Measurements from ENCODE around the gene NCCRP1. TPM values are rescaled to one million over a fixed set of nuclear protein-coding genes. Genes with fewer than 3 reads are reported as not detected.

The NCCRP1 gene
- total RNA-seq, 1 donor: not detected

DNA sequence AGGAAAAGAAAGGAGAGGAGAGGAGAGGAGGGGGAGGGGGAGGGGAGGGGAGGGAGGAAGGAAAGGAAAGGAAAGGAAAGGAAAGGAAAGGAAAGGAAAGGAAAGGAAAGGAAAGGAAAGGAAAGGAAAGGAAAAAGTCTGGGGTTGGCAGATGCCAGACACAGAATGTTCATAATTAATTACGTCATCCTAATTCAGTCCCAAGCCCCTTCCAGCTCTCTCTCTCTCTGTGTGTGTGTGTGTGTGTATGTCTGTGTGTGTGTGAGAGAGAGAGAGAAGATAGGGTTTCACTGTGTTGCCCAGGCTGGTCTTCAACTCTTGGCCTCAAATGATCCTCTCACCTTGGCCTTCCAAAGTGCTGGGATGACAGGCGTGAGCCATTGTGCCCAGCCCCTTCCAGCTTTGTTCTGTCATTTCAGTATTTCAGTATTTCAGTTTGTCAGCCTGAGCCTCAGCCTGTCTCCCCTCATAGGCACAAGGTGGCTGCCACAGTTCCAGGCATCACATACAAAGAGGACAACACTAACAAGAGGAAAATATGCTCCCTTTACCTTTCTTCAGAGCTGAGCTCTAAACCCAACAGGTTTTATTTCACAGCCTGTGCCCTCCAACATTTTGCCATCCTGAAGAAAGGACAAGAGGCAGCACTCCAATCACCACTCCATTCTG lies 33.5 kb downstream of the NCCRP1 start:
- no peaks in the 10 kb centered on the region for H3K79me2 ChIP-seq (ENCODE audit: insufficient read depth, low read length)
- H4K20me1 ChIP-seq (ENCODE audit: insufficient read depth, low read length): no peaks in the 10 kb centered on the region
- DNase-seq (ENCODE audit: insufficient read length, low spot score, missing footprints): no peak
- H2AFZ ChIP-seq (ENCODE audit: low read length): no peak overlapping the region
- H3K36me3 ChIP-seq (ENCODE audit: insufficient read depth, low read length): no peaks in the 10 kb centered on the region
- peaks cover 7% of the 10 kb centered on the region for H3K27me3 ChIP-seq (ENCODE audit: insufficient read depth, low read length)
- H3K27ac ChIP-seq (ENCODE audit: low read depth, low read length): no peak overlapping the region
- no peaks in the 10 kb centered on the region for H3K4me1 ChIP-seq (ENCODE audit: insufficient read depth, low read length)
- H3K4me3 ChIP-seq (ENCODE audit: insufficient read depth, low read length): no peak overlapping the region
- no peak overlapping the region for H3K4me2 ChIP-seq (ENCODE audit: insufficient read depth, low read length)
- TF ChIP-seq, protein P1, sequence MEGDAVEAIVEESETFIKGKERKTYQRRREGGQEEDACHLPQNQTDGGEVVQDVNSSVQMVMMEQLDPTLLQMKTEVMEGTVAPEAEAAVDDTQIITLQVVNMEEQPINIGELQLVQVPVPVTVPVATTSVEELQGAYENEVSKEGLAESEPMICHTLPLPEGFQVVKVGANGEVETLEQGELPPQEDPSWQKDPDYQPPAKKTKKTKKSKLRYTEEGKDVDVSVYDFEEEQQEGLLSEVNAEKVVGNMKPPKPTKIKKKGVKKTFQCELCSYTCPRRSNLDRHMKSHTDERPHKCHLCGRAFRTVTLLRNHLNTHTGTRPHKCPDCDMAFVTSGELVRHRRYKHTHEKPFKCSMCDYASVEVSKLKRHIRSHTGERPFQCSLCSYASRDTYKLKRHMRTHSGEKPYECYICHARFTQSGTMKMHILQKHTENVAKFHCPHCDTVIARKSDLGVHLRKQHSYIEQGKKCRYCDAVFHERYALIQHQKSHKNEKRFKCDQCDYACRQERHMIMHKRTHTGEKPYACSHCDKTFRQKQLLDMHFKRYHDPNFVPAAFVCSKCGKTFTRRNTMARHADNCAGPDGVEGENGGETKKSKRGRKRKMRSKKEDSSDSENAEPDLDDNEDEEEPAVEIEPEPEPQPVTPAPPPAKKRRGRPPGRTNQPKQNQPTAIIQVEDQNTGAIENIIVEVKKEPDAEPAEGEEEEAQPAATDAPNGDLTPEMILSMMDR (IDR thresholded peaks at IDR 0.05; ENCODE audit: extremely low read depth, low read depth, low read length): no peak
- H3K9me3 ChIP-seq (ENCODE audit: low read depth, low read length): no peaks in the 10 kb centered on the region

DNA sequence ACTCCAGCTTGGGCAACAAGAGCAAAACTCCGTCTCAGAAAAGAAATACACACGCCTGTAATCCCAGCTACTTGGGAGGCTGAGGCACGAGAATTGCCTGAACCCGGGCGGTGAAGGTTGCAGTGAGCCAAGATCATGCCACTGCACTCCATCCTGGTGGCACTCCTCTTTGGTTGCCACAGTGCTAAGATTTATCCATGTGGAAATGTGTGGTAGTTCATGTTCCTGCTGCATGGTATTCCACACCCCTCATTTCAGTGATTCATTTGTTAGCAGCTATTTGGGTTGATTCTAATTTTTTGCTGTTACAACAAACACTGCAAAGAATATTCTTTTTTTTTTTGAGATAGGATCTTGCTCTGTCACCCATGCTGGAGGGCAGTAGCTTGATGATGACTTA lies 35.9 kb downstream of the NCCRP1 start:
- no peak overlapping the region for H3K4me3 ChIP-seq (ENCODE audit: insufficient read depth, low read length)
- H3K9me3 ChIP-seq (ENCODE audit: low read depth, low read length): no peaks in the 10 kb centered on the region
- H3K27ac ChIP-seq (ENCODE audit: low read depth, low read length): no peak overlapping the region
- H3K4me1 ChIP-seq (ENCODE audit: insufficient read depth, low read length): no peaks in the 10 kb centered on the region
- DNase-seq (ENCODE audit: insufficient read length, low spot score, missing footprints): no peak
- H2AFZ ChIP-seq (ENCODE audit: low read length): no peak overlapping the region
- no peak overlapping the region for H3K4me2 ChIP-seq (ENCODE audit: insufficient read depth, low read length)
- H3K36me3 ChIP-seq (ENCODE audit: insufficient read depth, low read length): no peaks in the 10 kb centered on the region
- no peaks in the 10 kb centered on the region for H3K79me2 ChIP-seq (ENCODE audit: insufficient read depth, low read length)
- no peaks in the 10 kb centered on the region for H4K20me1 ChIP-seq (ENCODE audit: insufficient read depth, low read length)
- peaks cover under 1% of the 10 kb centered on the region for H3K27me3 ChIP-seq (ENCODE audit: insufficient read depth, low read length)
- TF ChIP-seq, protein P1 (IDR thresholded peaks at IDR 0.05; ENCODE audit: extremely low read depth, low read depth, low read length): no peak

DNA sequence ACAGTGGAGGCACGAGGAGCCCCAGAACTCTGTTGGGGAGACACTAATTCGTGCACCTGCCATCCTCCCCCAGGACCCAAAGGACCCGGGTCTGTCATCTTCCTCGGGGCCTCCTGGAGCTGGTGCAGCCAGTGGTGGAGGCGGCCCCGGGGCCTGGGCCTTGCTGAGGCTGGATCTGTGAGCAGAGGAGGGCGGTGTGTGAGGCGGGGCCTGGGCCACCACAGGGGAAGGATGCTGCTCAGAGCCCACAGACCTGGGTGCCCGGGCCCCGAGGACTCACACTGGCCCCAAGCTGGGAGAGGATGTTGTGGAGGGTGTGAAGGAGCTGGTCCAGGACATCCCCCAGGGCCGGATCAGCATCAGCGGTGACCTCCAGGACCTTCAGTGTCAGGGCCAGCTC lies 39.8 kb downstream of the NCCRP1 start:
- Histone ChIP-seq H2AFZ (ENCODE audit: low read length) (no peak overlapping the region), H3K27me3 (ENCODE audit: insufficient read depth, low read length) (peaks cover 5% of the 10 kb centered on the region), H3K4me1 (ENCODE audit: insufficient read depth, low read length) (no peaks in the 10 kb centered on the region), H4K20me1 (ENCODE audit: insufficient read depth, low read length) (no peaks in the 10 kb centered on the region), H3K27ac (ENCODE audit: low read depth, low read length) (no peak overlapping the region), H3K4me2 (ENCODE audit: insufficient read depth, low read length) (no peak overlapping the region), H3K9me3 (ENCODE audit: low read depth, low read length) (no peaks in the 10 kb centered on the region), H3K36me3 (ENCODE audit: insufficient read depth, low read length) (no peaks in the 10 kb centered on the region), H3K79me2 (ENCODE audit: insufficient read depth, low read length) (no peaks in the 10 kb centered on the region), H3K4me3 (ENCODE audit: insufficient read depth, low read length) (no peak overlapping the region)
- no peak for DNase-seq (ENCODE audit: insufficient read length, low spot score, missing footprints)
- TF ChIP-seq, protein P1 (IDR thresholded peaks at IDR 0.05; ENCODE audit: extremely low read depth, low read depth, low read length): no peak

- no peak overlapping the region for H3K4me3 ChIP-seq (ENCODE audit: insufficient read depth, low read length)
- H3K27ac ChIP-seq (ENCODE audit: low read depth, low read length): no peak overlapping the region
- H2AFZ ChIP-seq (ENCODE audit: low read length): no peak overlapping the region
- H3K4me2 ChIP-seq (ENCODE audit: insufficient read depth, low read length): no peak overlapping the region
- H3K36me3 ChIP-seq (ENCODE audit: insufficient read depth, low read length): no peaks in the 10 kb centered on the region
- TF ChIP-seq, protein P1 (IDR thresholded peaks at IDR 0.05; ENCODE audit: extremely low read depth, low read depth, low read length): no peak
- peak; percentile 52 for DNase-seq (ENCODE audit: insufficient read length, low spot score, missing footprints)
- H3K79me2 ChIP-seq (ENCODE audit: insufficient read depth, low read length): no peaks in the 10 kb centered on the region
- no peaks in the 10 kb centered on the region for H3K9me3 ChIP-seq (ENCODE audit: low read depth, low read length)
- no peaks in the 10 kb centered on the region for H4K20me1 ChIP-seq (ENCODE audit: insufficient read depth, low read length)
- H3K4me1 ChIP-seq (ENCODE audit: insufficient read depth, low read length): no peaks in the 10 kb centered on the region
- peaks cover 5% of the 10 kb centered on the region for H3K27me3 ChIP-seq (ENCODE audit: insufficient read depth, low read length)
These were observed 40.7 kb downstream of the NCCRP1 start for GRCh38 chr19:39237200-39238184.
